Brain pericyte (primary cell): ENCODE measurements around the gene RFTN1.

Source experiments
- DNase-seq: peaks from one replicate; pipeline ENCODE4 v3.0.0-alpha.2; 2012; ENCODE audit warnings: low read depth, low spot score

RFTN1 gene

GRCh38 chr3:16357186-16358121 lies 156.0 kb downstream of the RFTN1 start:
- no peak for DNase-seq

GRCh38 chr3:16355828-16356227 lies 157.7 kb downstream of the RFTN1 start:
- DNase-seq, result no peak

- no peak for DNase-seq
Observed at GRCh38 chr3:16354291-16354690, 159.2 kb downstream of the RFTN1 start.

- DNase-seq, result no peak
Observed at GRCh38 chr3:16352428-16352827, 161.1 kb downstream of the RFTN1 start.

- DNase-seq, result no peak
Observed at GRCh38 chr3:16350597-16351318, 162.7 kb downstream of the RFTN1 start.

GRCh38 chr3:16349986-16350596 lies 163.4 kb downstream of the RFTN1 start:
- DNase-seq, result peak; percentile 67

GRCh38 chr3:16347548-16347947 lies 166.0 kb downstream of the RFTN1 start:
- DNase-seq, result no peak

- DNase-seq, result no peak
Observed at GRCh38 chr3:16346413-16347081, 167.0 kb downstream of the RFTN1 start.

GRCh38 chr3:16343101-16343500 lies 170.4 kb downstream of the RFTN1 start:
- DNase-seq, result no peak

GRCh38 chr3:16338999-16339398 lies 174.5 kb downstream of the RFTN1 start:
- peak; percentile 58 for DNase-seq

- DNase-seq, result no peak
Observed at GRCh38 chr3:16337856-16338540, 175.5 kb downstream of the RFTN1 start.

GRCh38 chr3:16336825-16337224 lies 176.7 kb downstream of the RFTN1 start:
- no peak for DNase-seq

GRCh38 chr3:16335772-16336645 lies 177.5 kb downstream of the RFTN1 start:
- no peak for DNase-seq

- DNase-seq, result no peak
Observed at GRCh38 chr3:16335333-16335732, 178.2 kb downstream of the RFTN1 start.

GRCh38 chr3:16334909-16335308 lies 178.6 kb downstream of the RFTN1 start:
- DNase-seq, result no peak

- no peak for DNase-seq
Observed at GRCh38 chr3:16332904-16333426, 180.5 kb downstream of the RFTN1 start.

- no peak for DNase-seq
Observed at GRCh38 chr3:16331319-16331883, 182.1 kb downstream of the RFTN1 start.

GRCh38 chr3:16330351-16330750 lies 183.1 kb downstream of the RFTN1 start:
- no peak for DNase-seq

GRCh38 chr3:16329826-16330129 lies 183.7 kb downstream of the RFTN1 start:
- no peak for DNase-seq
